ENCODE measurements around the gene CDCP2. TPM values are rescaled to one million over a fixed set of nuclear protein-coding genes. Genes with fewer than 3 reads are reported as not detected.

Gene CDCP2
- total and polyA plus RNA-seq, 2 of the 8 experiments (the other 6 are each of a cell fraction or from before 2014, with no cell fraction given) = not detected

- ChIA-PET POLR2A (ENCODE audit: partially characterized antibody) (interaction anchor here (1.3 kb wide), 2 partner anchors 9 to 12 kb away, joined by 3 read pairs; no protein-coding TSS in a partner anchor), CTCF (ENCODE audit: partially characterized antibody) (interaction anchor here (0.6 to 3.3 kb wide), 9 partner anchors 9 to 622 kb away, joined by 3 to 13 read pairs (median 5); no protein-coding TSS in a partner anchor)
- peaks cover 0 to 7% (median 0%) of the 10 kb centered on the region in 4 experiments; a peak in 1 of 7 replicates for H3K4me1 ChIP-seq (replicated peaks in 1 of 4; ENCODE audit: control insufficient read depth in 3 of 4, insufficient read depth in 4 of 4, low read length in 3 of 4)
- H3K4me2 ChIP-seq (ENCODE audit: insufficient read depth in 1 of 2, low read depth in 2 of 2, low read length in 2 of 2) = no peak overlapping the region
- no peak overlapping the region for H3K14ac ChIP-seq (ENCODE audit: insufficient read length)
- H4K8ac ChIP-seq (ENCODE audit: extremely low read depth, insufficient read depth, low read length) = no peak overlapping the region
- no peak overlapping the region for H2AK5ac ChIP-seq (ENCODE audit: low read depth, low read length)
- no peaks in the 10 kb centered on the region for H3K79me2 ChIP-seq (ENCODE audit: control insufficient read depth in 1 of 2, insufficient read depth in 2 of 2, low read length in 2 of 2)
- peaks cover 0 to 3% of the 10 kb centered on the region in 2 experiments for H4K20me1 ChIP-seq (replicated peaks in 1 of 2; ENCODE audit: control insufficient read depth in 1 of 2, insufficient read depth in 2 of 2, low read length in 2 of 2)
- no peaks in the 10 kb centered on the region for H3K9me3 ChIP-seq (ENCODE audit: insufficient read depth in 2 of 2, low read depth in 1 of 2, low read length in 1 of 2)
- H2BK20ac ChIP-seq (ENCODE audit: low read length) = no peak overlapping the region
- no peak overlapping the region for H3K18ac ChIP-seq (ENCODE audit: extremely low read depth, low read length)
- no peak overlapping the region for H2BK12ac ChIP-seq (ENCODE audit: low read depth, low read length)
- no peak overlapping the region for H2BK120ac ChIP-seq (replicated peaks; ENCODE audit: low read depth, low read length)
- no peaks in the 10 kb centered on the region for H3K23me2 ChIP-seq (ENCODE audit: low read depth, low read length)
- no peak for FAIRE-seq
- no peak overlapping the region for H3K27ac ChIP-seq (ENCODE audit: low read depth, low read length)
- H3K9ac ChIP-seq (replicated peaks in 1 of 4; ENCODE audit: extremely low read depth in 1 of 4, low read depth in 3 of 4, low read length in 3 of 4) = no peak overlapping the region
- no peak for DNase-seq (ENCODE audit: low read depth in 1 of 2, low spot score in 2 of 2)
- no peak overlapping the region for H4K5ac ChIP-seq (ENCODE audit: insufficient read length, low read depth, low read length)
- H3K4me3 ChIP-seq (ENCODE audit: extremely low read depth in 1 of 4, insufficient read depth in 2 of 4, low read depth in 3 of 4, low read length in 4 of 4) = no peak overlapping the region
- no peaks in the 10 kb centered on the region for H3K79me1 ChIP-seq (ENCODE audit: low read depth, low read length)
- H2BK5ac ChIP-seq (ENCODE audit: low read depth, low read length) = no peak overlapping the region
- no peak overlapping the region for H3K4ac ChIP-seq (replicated peaks; ENCODE audit: insufficient read length, low read depth, low read length)
- no peak overlapping the region for H2BK15ac ChIP-seq (ENCODE audit: low read length)
- H4K91ac ChIP-seq (replicated peaks; ENCODE audit: insufficient read length, low read length) = no peak overlapping the region
- H3K23ac ChIP-seq (ENCODE audit: insufficient read length) = no peak overlapping the region
- no peaks in the 10 kb centered on the region for H3K27me3 ChIP-seq (replicated peaks in 1 of 4; ENCODE audit: control insufficient read depth in 3 of 4, extremely low read depth in 1 of 4, insufficient read depth in 3 of 4, low read length in 3 of 4)
- no peak overlapping the region for H2AFZ ChIP-seq (ENCODE audit: low read length)
- H3K56ac ChIP-seq (replicated peaks; ENCODE audit: insufficient read length, low read depth, low read length) = no peak overlapping the region
- no peaks in the 10 kb centered on the region for H3K36me3 ChIP-seq (ENCODE audit: control insufficient read depth in 2 of 4, insufficient read depth in 4 of 4, low read length in 3 of 4)
- WGBS, 2 experiments (ENCODE audit: extremely low coverage in 1 of 2, insufficient coverage in 1 of 2, insufficient read length in 1 of 2, insufficient replicate concordance in 2 of 2, low coverage in 1 of 2, low lambda C conversion rate in 2 of 2, missing lambda C conversion rate in 1 of 2) = 85% methylated on average over 4 of the region's 4 CpGs; no CpG with 5 or more reads in 1 of the 2 experiments
- TF ChIP-seq RFX5 (IDR thresholded peaks at IDR 0.05; ENCODE audit: borderline replicate concordance, low read depth, low read length) (no peak), BRCA1 (IDR thresholded peaks at IDR 0.05; ENCODE audit: low read depth, low read length) (no peak), KDM4A (IDR thresholded peaks at IDR 0.05; ENCODE audit: low read depth, low read length, severe bottlenecking) (no peak), SAP30 (IDR thresholded peaks at IDR 0.05; ENCODE audit: insufficient read depth, insufficient replicate concordance, low read length) (no peak), TAF7 (optimal IDR thresholded peaks at IDR 0.05; ENCODE audit: borderline replicate concordance, low read depth, low read length) (no peak), EZH2 (IDR thresholded peaks at IDR 0.05; ENCODE audit: low read depth, low read length, severe bottlenecking) (no peak), RAD21 (IDR thresholded peaks at IDR 0.05 in 1 of 2, conservative IDR thresholded peaks at IDR 0.05 in 1 of 2; ENCODE audit: low read depth in 2 of 2, low read length in 2 of 2) (no peak), HDAC2 (IDR thresholded peaks at IDR 0.05; ENCODE audit: borderline replicate concordance in 1 of 2, low read depth in 2 of 2, low read length in 2 of 2) (no peak), SUZ12 (IDR thresholded peaks at IDR 0.05; ENCODE audit: low read length) (no peak)
Observed at GRCh38 chr1:54174106-54174505, 21.3 kb upstream of the CDCP2 start.

Data from H1 (cell line).